K562 (cell line): Measurements from ENCODE around the gene SIGMAR1. TPM values are rescaled to one million over a fixed set of nuclear protein-coding genes. Genes with fewer than 3 reads are reported as not detected.
A peak's percentile ranks its signal among the peaks of the same experiment; 100 is the strongest.

Experiments used
- BRCA1 ChIP-seq, 2 experiments: fragments of 450-650 bp in 1 of 2; sonication (generic) in 1 of 2; formaldehyde crosslinking in 1 of 2; IDR thresholded peaks; 2 replicates each; pipeline versions ENCODE4 v1.5.0 to v1.6.1; 2017 to 2020; ENCODE audit warnings: mild to moderate bottlenecking in 1 of 2, missing genetic modification reagents in 1 of 2
- CAMTA2 ChIP-seq: fragments of 250-450 bp; sonication (Bioruptor Pico); conservative IDR thresholded peaks from 2 replicates; pipeline ENCODE4 v1.5.1; 2022
- CHD7 ChIP-seq: fragments of 200-600 bp; sonication (generic); IDR thresholded peaks from one replicate; pipeline ENCODE4 v1.6.1; 2012; ENCODE audit warnings: mild to moderate bottlenecking, low read depth, low read length, inconsistent platforms
- CREB5 ChIP-seq: fragments of 250-450 bp; sonication (Bioruptor Pico); IDR thresholded peaks from 2 replicates; pipeline ENCODE4 v1.5.0; 2020; ENCODE audit warnings: mild to moderate bottlenecking
- ETV6 ChIP-seq, 3 experiments: fragments of 150-350 bp in 1 of 3; sonication (generic) in 1 of 3; formaldehyde crosslinking in 1 of 3; IDR thresholded peaks; 2 replicates each; pipeline versions ENCODE4 v1.6.1 to v1.8.0; 2014 to 2022; ENCODE audit warnings: borderline replicate concordance in 2 of 3, low read depth in 2 of 3, antibody characterized with exemption in 1 of 3, low read length in 1 of 3, mild to moderate bottlenecking in 1 of 3, missing genetic modification reagents in 1 of 3
- KLF13 ChIP-seq: fragments of 450-650 bp; IDR thresholded peaks from 2 replicates; pipeline ENCODE4 v1.6.1; 2016; ENCODE audit warnings: missing genetic modification characterization, low read depth, mild to moderate bottlenecking, missing compliant biosample characterization, moderate library complexity, borderline replicate concordance
- MAX ChIP-seq: sonication (generic); formaldehyde crosslinking; IDR thresholded peaks from 2 replicates; pipeline ENCODE4 v1.9.0; 2022; ENCODE audit warnings: mild to moderate bottlenecking, missing genetic modification reagents
- NEUROD1 ChIP-seq: fragments of 150-350 bp; IDR thresholded peaks from 2 replicates; pipeline ENCODE4 v1.6.1; 2014; ENCODE audit warnings: borderline replicate concordance, low read length, low read depth; ENCODE audit not compliant: partially characterized antibody
- PML ChIP-seq: IDR thresholded peaks from 2 replicates; pipeline ENCODE4 v1.6.1; 2012; ENCODE audit warnings: low read length, inconsistent platforms
- SIN3B ChIP-seq: fragments of 450-650 bp; IDR thresholded peaks from 2 replicates; pipeline ENCODE4 v1.6.1; 2017; ENCODE audit warnings: low read depth, mild to moderate bottlenecking, moderate library complexity
- SMAD1 ChIP-seq: fragments of 150-350 bp; IDR thresholded peaks from 2 replicates; pipeline ENCODE4 v1.6.1; 2014; ENCODE audit warnings: low read length, low read depth; ENCODE audit not compliant: partially characterized antibody
- ZNF124 ChIP-seq: sonication (generic); formaldehyde crosslinking; IDR thresholded peaks from 2 replicates; pipeline ENCODE4 v1.8.1; 2022; ENCODE audit warnings: missing genetic modification reagents
- ZSCAN29 ChIP-seq: fragments of 450-650 bp; IDR thresholded peaks from 2 replicates; pipeline ENCODE4 v1.6.1; 2017
- ZSCAN32 ChIP-seq: fragments of 450-650 bp; formaldehyde crosslinking; IDR thresholded peaks from 2 replicates; pipeline ENCODE4 v1.4.0; 2020; ENCODE audit warnings: mild to moderate bottlenecking, moderate library complexity
- polyA plus RNA-seq, 8 experiments: library from polyadenylated mRNA; depleted of rRNA in 4 of 8; stranded (reverse) in 5 of 8; unstranded in 3 of 8; fragments of >200 nt; fragmentation: Nextera tagmentation in 2 of 8; fragmentation: Illumina TruSeq in 1 of 8; extraction: Ambion mirVana in 2 of 8; extraction: Trizol in 1 of 8; gene quantifications; 2 replicates each; pipeline versions ENCODE4 v1.2.1 to v1.2.3, GENCODE V29; 2011 to 2014; ENCODE audit warnings: inconsistent platforms in 1 of 8, missing spikeins in 1 of 8
- total RNA-seq, 7 experiments: library from RNA; depleted of rRNA in 6 of 7; stranded (reverse); fragments of >200 nt in 6 of 7; fragmentation: Illumina TruSeq in 2 of 7; extraction: Trizol in 2 of 7; gene quantifications; 2 replicates each; pipeline versions ENCODE4 v1.2.1 to v1.2.3, GENCODE V29; 2011 to 2021; ENCODE audit warnings: low replicate concordance in 1 of 7

SIGMAR1 gene
- total and polyA plus RNA-seq, 9 of the 15 experiments (the other 6 are each of a cell fraction or from before 2014, with no cell fraction given): 6.9 to 80.0 (median 35.2) TPM

- TF ChIP-seq NEUROD1 (no peak), ETV6 (IDR thresholded peaks at IDR 0.05; ENCODE audit: borderline replicate concordance in 1 of 2, low read depth in 2 of 2, low read length in 1 of 2) (no peak), ETV6 (CRISPR knock-in tag; IDR thresholded peaks at IDR 0.05; ENCODE audit: borderline replicate concordance) (no peak), SMAD1 (no peak), CHD7 (no peak), MAX (CRISPR knock-in tag) (no peak), ZSCAN32 (CRISPR knock-in tag) (no peak), ZSCAN29 (no peak), PML (peak; percentile 74), BRCA1 (IDR thresholded peaks at IDR 0.05) (no peak), BRCA1 (CRISPR knock-in tag; IDR thresholded peaks at IDR 0.05) (no peak), KLF13 (0 out of 2 replicates have a peak, but pooled peaks have one; percentile 37), ZNF124 (no peak), CREB5 (CRISPR knock-in tag) (no peak), CAMTA2 (CRISPR knock-in tag) (no peak), SIN3B (no peak)
Measured at GRCh38 chr9:34665381-34666250, 28.0 kb upstream of the SIGMAR1 start (continued).
